GM18517 (cell line): Measurements from ENCODE around the gene EXD3.

Experiments
- ATAC-seq: cut with Tn5 transposase; IDR thresholded peaks from one replicate; pipeline ENCODE4 v1.9.1; 2021; ENCODE audit warnings: mild to moderate bottlenecking, moderate library complexity; ENCODE audit not compliant: unreplicated experiment

Gene EXD3

GRCh38 chr9:137321726-137322361, 101.1 kb downstream of the EXD3 start:
- ATAC-seq: no peak

- ATAC-seq: no peak
Measured at GRCh38 chr9:137320555-137321384, 102.2 kb downstream of the EXD3 start.

GRCh38 chr9:137319739-137320551, 103.0 kb downstream of the EXD3 start:
- no peak for ATAC-seq

- ATAC-seq: no peak
Measured at GRCh38 chr9:137319011-137319738, 103.8 kb downstream of the EXD3 start.

- ATAC-seq: no peak
Measured at GRCh38 chr9:137318602-137319001, 104.4 kb downstream of the EXD3 start.

- ATAC-seq: no peak
Measured at GRCh38 chr9:137317718-137318511, 105.0 kb downstream of the EXD3 start.

- ATAC-seq: no peak
Measured at GRCh38 chr9:137317021-137317717, 105.8 kb downstream of the EXD3 start.

- no peak for ATAC-seq
Measured at GRCh38 chr9:137316012-137316981, 106.7 kb downstream of the EXD3 start.

- ATAC-seq: no peak
Measured at GRCh38 chr9:137315581-137316011, 107.4 kb downstream of the EXD3 start.

- ATAC-seq: no peak
Measured at GRCh38 chr9:137314561-137315560, 108.1 kb downstream of the EXD3 start.

- no peak for ATAC-seq
Measured at GRCh38 chr9:137313956-137314560, 108.9 kb downstream of the EXD3 start.

GRCh38 chr9:137313326-137313936, 109.5 kb downstream of the EXD3 start:
- no peak for ATAC-seq

- ATAC-seq: no peak
Measured at GRCh38 chr9:137312852-137313325, 110.1 kb downstream of the EXD3 start.

- no peak for ATAC-seq
Measured at GRCh38 chr9:137311986-137312851, 110.7 kb downstream of the EXD3 start.
